ENCODE data around the gene TMEM132C. TPM values are rescaled to one million over a fixed set of nuclear protein-coding genes. Genes with fewer than 3 reads are reported as not detected.

Gene TMEM132C
- total and polyA plus RNA-seq, 2 of the 8 experiments (the other 6 are each of a cell fraction or from before 2014, with no cell fraction given), result 0.23 to 0.76 TPM

DNA sequence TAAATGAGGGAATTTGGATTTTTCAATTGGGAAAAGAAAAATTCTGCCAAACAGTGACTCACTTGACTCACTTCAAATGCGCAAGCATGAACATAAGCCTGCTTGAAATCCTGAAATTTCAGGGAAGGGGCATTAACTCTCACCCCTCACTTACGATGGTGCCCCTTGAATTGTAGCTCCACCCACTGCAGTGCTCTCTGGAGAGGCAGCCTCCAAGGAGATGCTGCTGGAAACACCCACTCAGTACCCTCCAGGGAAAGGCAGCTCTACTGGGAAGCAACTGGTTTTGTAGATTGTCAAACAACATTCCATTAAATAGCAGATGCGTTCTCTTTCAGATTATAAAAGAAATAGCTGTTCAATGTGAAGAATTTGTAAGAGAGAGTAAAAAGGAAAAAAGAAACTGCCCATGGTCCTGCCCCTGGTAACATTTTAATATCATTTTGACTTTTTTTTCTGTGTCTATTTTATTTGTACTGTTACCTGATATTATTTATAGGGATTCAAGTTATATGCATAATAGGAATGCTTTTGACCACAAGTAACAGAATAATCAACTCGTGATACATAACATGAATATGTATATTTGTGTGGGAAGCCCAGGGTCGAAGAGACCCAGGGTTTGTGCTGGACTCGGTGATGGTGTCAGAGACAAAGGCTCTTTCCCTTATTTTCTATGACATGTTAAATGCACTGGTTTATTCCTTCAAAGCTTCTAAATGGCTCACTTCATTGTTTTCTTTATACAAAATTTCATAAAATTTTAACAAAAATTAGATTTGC, 31.1 kb upstream of the TMEM132C start:
- H3K23ac ChIP-seq (ENCODE audit: insufficient read length), result no peak overlapping the region
- H3K56ac ChIP-seq (replicated peaks; ENCODE audit: insufficient read length, low read depth, low read length), result no peak overlapping the region
- no peak overlapping the region for H4K8ac ChIP-seq (ENCODE audit: extremely low read depth, insufficient read depth, low read length)
- no peak overlapping the region for H3K4me2 ChIP-seq (ENCODE audit: insufficient read depth in 1 of 2, low read depth in 2 of 2, low read length in 2 of 2)
- H2BK120ac ChIP-seq (replicated peaks; ENCODE audit: low read depth, low read length), result no peak overlapping the region
- H3K18ac ChIP-seq (ENCODE audit: extremely low read depth, low read length), result no peak overlapping the region
- H3K9me3 ChIP-seq (ENCODE audit: insufficient read depth in 2 of 2, low read depth in 1 of 2, low read length in 1 of 2), result no peaks in the 10 kb centered on the region; a peak in 1 of 4 replicates
- H3K27me3 ChIP-seq (replicated peaks in 1 of 4; ENCODE audit: control insufficient read depth in 3 of 4, extremely low read depth in 1 of 4, insufficient read depth in 3 of 4, low read length in 3 of 4), result no peaks in the 10 kb centered on the region
- H3K79me1 ChIP-seq (ENCODE audit: low read depth, low read length), result no peaks in the 10 kb centered on the region
- CTCF ChIA-PET (ENCODE audit: partially characterized antibody), result interaction anchor here (1.9 kb wide), 1 partner anchor 24 kb away, joined by 8 read pairs; no protein-coding TSS in a partner anchor
- no peaks in the 10 kb centered on the region for H3K36me3 ChIP-seq (ENCODE audit: control insufficient read depth in 2 of 4, insufficient read depth in 4 of 4, low read length in 3 of 4)
- POLR2A ChIA-PET (ENCODE audit: partially characterized antibody), result no interaction called here
- no peak overlapping the region for H3K9ac ChIP-seq (replicated peaks in 1 of 4; ENCODE audit: extremely low read depth in 1 of 4, low read depth in 3 of 4, low read length in 3 of 4)
- peaks cover 0 to 5% (median 2%) of the 10 kb centered on the region in 4 experiments; a peak in 3 of 7 replicates for H3K4me1 ChIP-seq (replicated peaks in 1 of 4; ENCODE audit: control insufficient read depth in 3 of 4, insufficient read depth in 4 of 4, low read length in 3 of 4)
- H3K4ac ChIP-seq (replicated peaks; ENCODE audit: insufficient read length, low read depth, low read length), result no peak overlapping the region
- H3K27ac ChIP-seq (ENCODE audit: low read depth, low read length), result no peak overlapping the region
- no peak overlapping the region for H2BK15ac ChIP-seq (ENCODE audit: low read length)
- no peak overlapping the region for H4K5ac ChIP-seq (ENCODE audit: insufficient read length, low read depth, low read length)
- H2BK5ac ChIP-seq (ENCODE audit: low read depth, low read length), result no peak overlapping the region
- H4K91ac ChIP-seq (replicated peaks; ENCODE audit: insufficient read length, low read length), result no peak overlapping the region
- no peaks in the 10 kb centered on the region for H4K20me1 ChIP-seq (replicated peaks in 1 of 2; ENCODE audit: control insufficient read depth in 1 of 2, insufficient read depth in 2 of 2, low read length in 2 of 2)
- no peak overlapping the region for H3K14ac ChIP-seq (ENCODE audit: insufficient read length)
- H2AFZ ChIP-seq (ENCODE audit: low read length), result no peak overlapping the region
- FAIRE-seq (no peak), DNase-seq (ENCODE audit: low read depth in 1 of 2, low spot score in 2 of 2) (no peak)
- H3K23me2 ChIP-seq (ENCODE audit: low read depth, low read length), result peaks cover under 1% of the 10 kb centered on the region; the same call in 1 of the 2 replicates
- no peaks in the 10 kb centered on the region; a peak in 1 of 4 replicates for H3K79me2 ChIP-seq (ENCODE audit: control insufficient read depth in 1 of 2, insufficient read depth in 2 of 2, low read length in 2 of 2)
- no peak overlapping the region for H2BK20ac ChIP-seq (ENCODE audit: low read length)
- no peak overlapping the region for H2BK12ac ChIP-seq (ENCODE audit: low read depth, low read length)
- no peak overlapping the region for H2AK5ac ChIP-seq (ENCODE audit: low read depth, low read length)
- WGBS, 2 experiments (ENCODE audit: extremely low coverage in 1 of 2, insufficient coverage in 1 of 2, insufficient read length in 1 of 2, insufficient replicate concordance in 2 of 2, low coverage in 1 of 2, low lambda C conversion rate in 2 of 2, missing lambda C conversion rate in 1 of 2), result 84% methylated on average over 6 of the region's 6 CpGs; no CpG with 5 or more reads in 1 of the 2 experiments
- TF ChIP-seq CBX8 (IDR thresholded peaks at IDR 0.05; ENCODE audit: borderline replicate concordance, low read depth, low read length), result no peak
- no peak overlapping the region for H3K4me3 ChIP-seq (ENCODE audit: extremely low read depth in 1 of 4, insufficient read depth in 2 of 4, low read depth in 3 of 4, low read length in 4 of 4)
